Activated CD4-positive, CD25-positive, alpha-beta regulatory T cell treated with anti-CD3 and anti-CD28 coated beads, Interleukin-2, amount 50 U/mL, for 16 hours (primary cell): Measurements from ENCODE around the gene SLC35F3.
"Not testable (repeated sequence)": the region's sequence is repeated elsewhere in the genome, so short reads cannot be mapped to it uniquely, and the experiment has no call there.

ENCODE experiments used
- DNase-seq: peaks from one replicate; pipeline ENCODE4 v3.0.0-alpha.2; 2020; ENCODE audit warnings: low read depth, low spot score

Gene SLC35F3

GRCh38 chr1:234106032-234106431 is 201.6 kb downstream of the SLC35F3 start:
- no peak for DNase-seq

GRCh38 chr1:234107416-234108021 is 203.0 kb downstream of the SLC35F3 start:
- no peak for DNase-seq

- no peak for DNase-seq
Observed at GRCh38 chr1:234108921-234109320, 204.4 kb downstream of the SLC35F3 start.

GRCh38 chr1:234109840-234110239 is 205.4 kb downstream of the SLC35F3 start:
- DNase-seq = no peak

- DNase-seq = no peak
Observed at GRCh38 chr1:234111458-234112142, 207.1 kb downstream of the SLC35F3 start.

GRCh38 chr1:234114648-234115307 is 210.3 kb downstream of the SLC35F3 start:
- no peak for DNase-seq

- no peak for DNase-seq
Observed at GRCh38 chr1:234118911-234119310, 214.4 kb downstream of the SLC35F3 start.

- DNase-seq = no peak
Observed at GRCh38 chr1:234119431-234119830, 215.0 kb downstream of the SLC35F3 start.

- no peak for DNase-seq
Observed at GRCh38 chr1:234120327-234120944, 216.0 kb downstream of the SLC35F3 start.

- DNase-seq = not testable (repeated sequence)
Observed at GRCh38 chr1:234121659-234122058, 217.2 kb downstream of the SLC35F3 start.

GRCh38 chr1:234122571-234122970 is 218.1 kb downstream of the SLC35F3 start:
- DNase-seq = not testable (repeated sequence)

- no peak for DNase-seq
Observed at GRCh38 chr1:234123867-234124266, 219.4 kb downstream of the SLC35F3 start.

- no peak for DNase-seq
Observed at GRCh38 chr1:234125283-234125682, 220.8 kb downstream of the SLC35F3 start.

GRCh38 chr1:234125714-234126113 is 221.2 kb downstream of the SLC35F3 start:
- DNase-seq = no peak

GRCh38 chr1:234127026-234127671 is 222.7 kb downstream of the SLC35F3 start:
- DNase-seq = no peak

- no peak for DNase-seq
Observed at GRCh38 chr1:234132795-234133194, 228.3 kb downstream of the SLC35F3 start.

GRCh38 chr1:234134878-234135277 is 230.4 kb downstream of the SLC35F3 start:
- DNase-seq = no peak

- DNase-seq = no peak
Observed at GRCh38 chr1:234135501-234135900, 231.0 kb downstream of the SLC35F3 start.

GRCh38 chr1:234136073-234136472 is 231.6 kb downstream of the SLC35F3 start:
- DNase-seq = no peak

- no peak for DNase-seq
Observed at GRCh38 chr1:234139966-234140365, 235.5 kb downstream of the SLC35F3 start.

GRCh38 chr1:234140388-234140787 is 235.9 kb downstream of the SLC35F3 start:
- DNase-seq = no peak

- DNase-seq = no peak
Observed at GRCh38 chr1:234141006-234141405, 236.5 kb downstream of the SLC35F3 start.
